Fibroblast of upper back skin (primary cell): Measurements from ENCODE around the gene DRG2.

ENCODE experiments used
- DNase-seq: peaks from one replicate; pipeline ENCODE4 v3.0.0-alpha.2; 2013

Gene DRG2, protein sequence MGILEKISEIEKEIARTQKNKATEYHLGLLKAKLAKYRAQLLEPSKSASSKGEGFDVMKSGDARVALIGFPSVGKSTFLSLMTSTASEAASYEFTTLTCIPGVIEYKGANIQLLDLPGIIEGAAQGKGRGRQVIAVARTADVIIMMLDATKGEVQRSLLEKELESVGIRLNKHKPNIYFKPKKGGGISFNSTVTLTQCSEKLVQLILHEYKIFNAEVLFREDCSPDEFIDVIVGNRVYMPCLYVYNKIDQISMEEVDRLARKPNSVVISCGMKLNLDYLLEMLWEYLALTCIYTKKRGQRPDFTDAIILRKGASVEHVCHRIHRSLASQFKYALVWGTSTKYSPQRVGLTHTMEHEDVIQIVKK

GRCh38 chr17:18087610-18088491, at the start of gene DRG2:
Gene DRG2, plus strand, starts transcription at chr17:18087948. Its CDS starts 76 bp downstream, at chr17:18088024.
- peak; percentile 87 for DNase-seq

- no peak for DNase-seq
These were observed 49.4 kb upstream of the DRG2 start for GRCh38 chr17:18038149-18038850.

DNA sequence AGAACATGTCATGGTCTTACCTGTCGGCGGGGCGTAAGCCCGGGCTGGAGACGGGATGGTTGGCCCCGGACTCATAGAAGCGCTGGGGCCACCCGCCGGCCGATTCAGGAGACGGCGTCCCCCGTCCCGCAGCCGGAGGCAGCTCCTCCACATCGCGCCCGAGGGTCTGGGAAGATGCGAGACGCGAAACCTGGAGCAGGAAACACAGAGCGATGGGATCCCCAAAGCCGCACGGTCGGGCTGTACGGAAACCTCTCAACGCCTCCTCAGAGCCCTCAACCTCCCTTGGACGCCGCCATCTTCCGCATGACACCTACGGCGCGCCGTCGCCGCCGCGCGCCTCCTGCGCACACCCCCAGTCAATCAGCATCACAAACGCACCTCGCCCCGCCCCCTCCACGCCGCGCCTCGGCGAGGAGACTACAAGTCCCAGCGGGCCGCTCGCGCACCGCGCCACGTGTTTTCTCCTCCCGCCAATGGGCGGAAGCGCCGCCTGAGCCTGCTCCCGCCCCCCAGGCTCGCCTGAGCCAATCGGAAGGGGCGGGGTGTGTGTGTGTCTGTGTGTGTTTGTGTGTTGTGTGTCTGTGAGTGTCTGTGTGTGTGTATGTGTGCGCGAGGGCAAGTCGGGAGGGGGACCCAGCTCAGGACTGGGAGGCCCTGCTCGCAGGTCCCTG, 48.8 kb upstream of the DRG2 start, which contains the start of the genes ATPAF2 and GID4:
Gene ATPAF2 (minus strand): TSS at position 308 of the 674 bp plus-strand sequence. CDS start 155 bp downstream, at position 153.
Gene GID4 (plus strand): TSS at position 548 of the 674 bp plus-strand sequence. CDS start 57 bp downstream, at position 605.
- DNase-seq, result peak; percentile 99

DNA sequence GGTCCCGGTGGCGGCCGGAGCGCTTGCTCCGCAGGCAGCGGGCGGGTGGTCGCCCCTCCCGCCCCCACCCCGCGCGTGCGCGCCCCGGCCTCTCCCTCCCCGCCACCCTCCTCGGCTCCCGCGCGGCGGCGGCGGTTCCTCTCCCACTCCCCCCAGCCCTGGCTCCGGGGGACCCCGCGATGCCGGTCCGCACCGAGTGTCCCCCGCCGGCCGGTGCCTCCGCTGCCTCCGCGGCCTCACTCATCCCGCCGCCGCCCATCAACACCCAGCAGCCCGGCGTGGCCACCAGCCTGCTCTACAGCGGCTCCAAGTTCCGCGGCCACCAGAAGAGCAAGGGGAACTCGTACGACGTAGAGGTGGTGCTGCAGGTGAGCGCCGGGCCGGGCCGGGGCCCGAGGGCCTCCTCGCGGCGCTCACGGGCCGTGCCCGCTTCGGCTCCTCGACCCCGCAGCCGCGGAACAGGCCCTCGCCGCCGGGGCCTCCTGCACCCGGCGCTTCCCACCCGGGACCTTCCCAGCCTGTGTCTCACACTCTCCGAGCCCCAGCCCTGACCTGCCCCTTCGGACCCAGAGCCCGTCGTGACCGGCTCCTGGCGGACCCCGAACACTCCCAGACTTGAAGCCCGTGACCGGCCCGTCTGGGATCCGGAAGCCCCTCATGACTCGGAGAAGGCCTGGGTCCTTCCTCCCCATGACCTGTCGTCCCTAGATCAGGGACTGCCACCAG, 48.0 kb upstream of the DRG2 start:
- no peak for DNase-seq

DNA sequence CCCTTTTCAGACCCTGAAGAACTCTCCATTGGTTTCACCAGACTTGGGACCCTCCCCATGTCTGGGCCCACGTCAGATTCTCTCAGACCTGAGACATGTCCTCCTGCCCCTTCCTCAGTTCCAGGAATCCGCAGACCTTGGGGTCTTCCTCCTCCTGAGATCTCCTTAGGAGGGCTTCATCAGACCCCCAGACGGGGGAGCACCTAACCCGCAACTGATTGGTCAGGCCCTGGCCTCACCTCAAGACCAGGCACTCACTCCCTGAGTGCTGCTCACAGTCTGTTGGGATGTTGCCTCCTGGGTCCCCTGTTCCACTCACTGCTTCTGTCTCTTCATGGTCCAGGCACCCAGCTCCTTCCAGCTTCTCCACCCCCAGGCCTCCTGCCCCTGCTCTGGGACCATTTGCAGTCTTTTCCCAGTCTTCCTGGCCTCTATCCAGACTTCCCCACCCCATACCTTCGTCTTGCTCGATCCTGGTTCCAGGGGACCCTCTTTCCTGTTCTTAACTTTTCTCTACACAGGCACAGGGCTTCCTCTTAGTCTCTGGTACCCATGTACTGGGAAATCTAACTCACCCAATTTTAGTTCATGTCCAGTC, 47.4 kb upstream of the DRG2 start:
- no peak for DNase-seq

DNA sequence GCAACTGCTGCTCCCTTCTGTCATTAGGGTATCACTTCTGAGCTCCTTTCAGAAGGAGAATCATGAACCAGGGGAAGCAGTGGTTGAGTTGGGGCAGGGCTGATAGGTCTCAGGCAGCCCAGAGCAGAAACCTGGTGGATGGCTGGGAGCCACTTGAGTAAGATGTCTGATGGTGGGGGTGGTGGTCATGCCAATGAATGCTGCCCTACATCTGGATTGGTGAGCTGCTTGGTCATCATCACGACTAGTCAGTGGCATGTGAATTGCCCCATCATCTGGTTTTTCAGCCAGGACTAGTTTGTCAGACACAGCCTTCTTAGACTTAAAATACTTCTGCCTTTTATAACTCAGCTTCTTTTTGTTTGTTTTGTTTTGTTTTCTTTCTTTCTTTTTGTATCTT, 46.0 kb upstream of the DRG2 start:
- DNase-seq, result peak; percentile 24

GRCh38 chr17:18042983-18043382, 44.8 kb upstream of the DRG2 start:
- DNase-seq, result no peak

GRCh38 chr17:18043491-18043890, 44.3 kb upstream of the DRG2 start:
- peak; percentile 19 for DNase-seq

GRCh38 chr17:18044609-18045008, 43.1 kb upstream of the DRG2 start:
- DNase-seq, result no peak

DNA sequence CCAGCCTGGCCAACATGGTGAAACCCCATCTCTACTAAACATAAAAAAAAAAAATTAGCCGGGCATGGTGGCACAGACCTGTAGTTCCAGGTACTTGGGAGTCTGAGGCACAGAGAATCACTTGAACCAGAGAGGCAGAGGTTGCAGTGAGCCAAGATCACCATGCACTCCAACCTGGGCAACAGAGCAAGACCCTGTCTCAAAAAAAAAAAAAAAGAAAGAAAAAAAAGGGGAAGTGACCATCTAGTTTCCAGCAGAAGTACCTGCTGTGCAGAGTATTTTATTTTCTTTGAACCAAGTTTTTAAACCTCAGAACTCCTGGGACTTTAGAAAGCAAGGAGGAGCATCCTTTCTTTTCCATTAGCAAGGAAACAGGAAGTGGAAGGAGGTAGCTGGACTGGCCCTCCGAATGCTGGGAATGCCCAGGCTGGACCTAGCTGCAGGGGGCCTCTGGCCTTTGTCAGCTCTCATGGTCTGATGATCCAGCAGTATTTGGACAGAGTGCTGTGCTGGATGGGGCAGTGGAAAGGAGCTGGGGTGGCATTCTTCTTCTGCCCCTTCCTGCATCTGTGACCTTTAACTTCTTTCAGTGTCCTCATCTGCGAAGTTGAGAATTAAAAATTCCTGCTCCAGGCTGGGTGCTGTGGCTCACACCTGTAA, 41.9 kb upstream of the DRG2 start:
- no peak for DNase-seq

- DNase-seq, result no peak
These were observed 32.2 kb upstream of the DRG2 start for GRCh38 chr17:18055597-18055996.

DNA sequence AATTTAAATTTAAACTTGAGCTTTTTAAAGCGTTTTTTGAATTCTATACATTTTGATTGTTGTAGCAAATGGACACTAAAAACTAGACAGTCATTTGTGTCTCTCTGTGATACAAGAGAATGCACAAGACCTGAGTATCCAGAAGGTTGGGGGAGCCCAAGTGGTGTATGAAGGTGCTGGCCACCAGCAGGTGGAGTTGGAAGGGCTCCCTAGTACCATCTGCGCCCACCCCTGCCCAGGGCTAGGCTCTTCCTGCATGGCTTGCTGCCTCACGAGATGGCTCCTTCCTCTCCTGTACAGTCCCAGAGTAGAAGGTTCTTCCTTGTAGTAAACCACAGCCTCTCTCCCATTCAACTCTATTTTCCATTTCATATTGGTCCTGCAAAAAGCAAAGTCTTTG, 31.5 kb upstream of the DRG2 start:
- no peak for DNase-seq

GRCh38 chr17:18059283-18059682, 28.5 kb upstream of the DRG2 start:
- DNase-seq, result no peak

DNA sequence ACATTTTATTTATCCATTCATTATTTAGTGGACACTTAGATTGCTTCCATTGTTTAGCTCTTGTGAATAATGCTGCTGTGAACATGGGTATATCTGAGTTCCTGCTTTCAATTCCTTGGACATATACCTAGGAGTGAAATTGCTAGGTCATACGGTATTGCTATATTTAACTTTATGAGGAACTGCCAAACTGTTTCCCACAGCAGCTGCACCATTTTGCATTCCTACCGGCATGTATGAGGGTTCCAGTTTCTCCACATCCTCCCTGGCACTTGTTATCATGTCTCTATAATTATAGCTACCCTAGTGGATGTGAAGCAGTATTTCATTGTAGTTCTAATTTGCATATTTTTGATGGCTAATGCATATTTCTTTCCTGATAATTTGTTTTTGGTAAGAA, 23.7 kb upstream of the DRG2 start:
- DNase-seq, result no peak

GRCh38 chr17:18065546-18065945, 22.2 kb upstream of the DRG2 start:
- DNase-seq, result no peak

DNA sequence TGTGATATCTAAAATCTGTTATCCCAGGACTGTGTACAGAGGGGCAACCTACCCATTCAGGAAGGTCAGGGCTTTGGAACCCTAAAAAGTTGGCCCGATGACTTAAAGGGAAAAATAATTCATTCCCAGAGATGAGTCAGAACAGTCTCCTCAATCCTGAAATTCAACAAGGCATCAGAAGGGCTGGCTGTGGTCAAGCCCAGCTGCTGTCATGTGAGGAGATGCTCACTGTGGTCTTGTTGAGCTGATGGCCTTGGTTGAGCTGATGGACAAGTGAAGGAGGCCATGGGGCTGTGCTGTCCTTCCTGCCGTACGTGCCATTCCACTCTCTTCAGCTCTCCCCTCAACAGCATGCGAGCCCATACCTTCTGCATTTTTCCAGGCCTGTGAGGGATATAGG, 20.9 kb upstream of the DRG2 start:
- no peak for DNase-seq

DNA sequence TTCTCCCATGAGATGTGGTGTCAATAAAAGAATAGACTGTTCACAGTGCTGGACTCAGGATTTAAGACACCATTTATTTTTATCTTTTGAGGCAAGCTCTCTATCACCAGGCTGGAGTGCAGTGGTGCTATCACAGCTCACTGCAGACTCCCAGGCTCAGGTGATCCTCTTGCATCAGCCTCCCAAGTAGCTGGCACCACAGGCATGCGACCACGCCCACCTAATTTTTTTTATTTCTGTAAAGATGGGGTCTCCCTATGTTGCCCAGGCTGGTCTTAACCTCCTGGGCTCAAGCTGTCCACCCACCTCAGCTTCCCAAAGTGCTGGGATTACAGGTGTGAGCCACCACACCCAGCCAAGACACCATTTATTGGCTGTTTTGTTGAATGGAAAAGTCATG, 18.6 kb upstream of the DRG2 start:
- no peak for DNase-seq

GRCh38 chr17:18070861-18071340, 16.8 kb upstream of the DRG2 start:
- peak; percentile 50 for DNase-seq

DNA sequence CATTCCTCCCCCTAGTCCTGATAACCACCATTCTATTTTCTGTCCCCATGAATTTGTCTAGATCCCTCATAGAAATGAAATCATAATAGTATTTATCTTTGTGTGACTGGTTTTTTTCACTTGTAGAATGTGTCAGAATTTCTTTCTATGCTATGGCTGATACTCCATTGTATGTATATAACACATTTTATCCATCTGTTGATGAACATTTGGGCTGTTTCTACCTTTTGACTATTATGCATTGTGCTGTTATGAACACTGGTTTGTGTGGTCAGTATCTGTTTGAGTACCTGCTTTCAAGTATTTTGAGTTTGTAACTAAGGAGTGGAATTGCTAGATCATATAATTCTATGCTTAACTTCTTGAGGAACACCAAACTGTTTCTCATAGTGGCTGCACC, 16.0 kb upstream of the DRG2 start:
- DNase-seq, result no peak

DNA sequence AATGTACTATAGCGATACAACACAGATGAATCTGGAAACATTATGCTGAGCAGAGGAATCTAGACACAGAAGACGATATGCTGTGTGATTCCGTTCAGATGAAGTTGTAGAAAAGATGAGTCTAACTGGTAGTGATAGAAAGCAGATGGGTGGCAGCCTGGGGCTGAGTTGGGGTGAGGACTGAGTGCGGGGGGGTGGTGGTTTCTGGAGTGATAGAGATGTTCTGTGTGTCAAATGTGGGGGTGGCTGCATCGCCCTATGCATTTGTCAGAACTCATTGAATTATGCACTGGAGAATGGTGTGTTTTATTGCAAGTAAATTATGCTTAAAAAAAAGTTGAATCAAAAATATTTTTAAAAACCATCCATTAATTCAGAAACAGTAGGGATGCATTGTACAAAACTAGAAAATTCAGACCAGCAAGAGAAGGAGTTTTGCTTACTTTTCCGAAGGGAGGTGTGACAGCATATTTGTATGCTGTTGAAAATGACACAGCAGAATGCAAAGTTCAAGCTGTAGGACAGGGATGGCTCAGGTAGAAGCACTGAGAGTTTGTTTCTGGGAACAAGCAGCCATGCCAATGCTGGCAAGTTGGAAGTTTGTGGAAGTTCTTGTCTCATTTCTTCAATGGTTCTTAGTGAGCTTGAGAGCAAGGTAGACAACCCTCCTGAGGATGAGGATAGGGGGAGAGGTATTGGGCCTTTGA, 13.0 kb upstream of the DRG2 start:
- DNase-seq, result peak; percentile 12
